ENCODE data around the gene XNDC1N. TPM values are rescaled to one million over a fixed set of nuclear protein-coding genes. Genes with fewer than 3 reads are reported as not detected.
"Not testable (repeated sequence)": the region's sequence is repeated elsewhere in the genome, so short reads cannot be mapped to it uniquely, and the experiment has no call there.

Gene XNDC1N
- total RNA-seq, 1 donor from 2014 or later, result 2.7 TPM

DNA sequence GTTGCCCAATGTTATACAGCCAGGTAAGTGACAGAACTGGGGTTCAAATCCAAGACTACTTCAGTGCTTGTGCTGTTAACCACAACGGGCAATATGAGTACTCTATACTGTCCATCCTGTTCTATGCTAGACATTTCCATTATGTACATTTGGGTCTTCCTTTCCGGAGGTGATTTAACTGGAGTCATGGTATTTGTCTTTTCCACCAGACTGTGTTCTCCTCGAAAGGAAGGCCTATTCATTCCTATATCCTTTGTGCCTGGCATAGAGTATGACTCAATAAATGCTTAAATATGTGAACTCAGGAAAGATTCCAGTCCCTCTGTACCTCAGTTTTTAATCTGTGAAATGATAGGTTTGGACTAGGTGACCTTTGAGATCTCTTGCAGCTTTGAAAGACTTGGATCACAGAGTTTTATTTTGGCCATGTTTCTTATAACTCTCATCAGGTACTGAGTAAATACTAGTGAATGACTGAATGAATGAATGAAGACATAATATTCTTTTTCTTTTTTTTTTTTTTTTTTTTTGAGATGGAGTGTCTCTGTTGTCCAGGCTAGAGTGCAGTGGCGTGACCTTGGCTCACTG, 7.0 kb upstream of the XNDC1N start:
- ATAC-seq (ENCODE audit: poor library complexity) (no peak), DNase-seq (no peak)
- intact Hi-C loops (cut with DNase I), result no loop called here

- ATAC-seq (ENCODE audit: poor library complexity) (no peak), DNase-seq (no peak)
- intact Hi-C loops (cut with DNase I), result no loop called here
Measured at GRCh38 chr11:71934213-71934612, 5.8 kb upstream of the XNDC1N start.

GRCh38 chr11:71933141-71933933, 4.9 kb upstream of the XNDC1N start:
- ATAC-seq (ENCODE audit: poor library complexity) (no peak), DNase-seq (no peak)
- intact Hi-C loops (cut with DNase I), result no loop called here

DNA sequence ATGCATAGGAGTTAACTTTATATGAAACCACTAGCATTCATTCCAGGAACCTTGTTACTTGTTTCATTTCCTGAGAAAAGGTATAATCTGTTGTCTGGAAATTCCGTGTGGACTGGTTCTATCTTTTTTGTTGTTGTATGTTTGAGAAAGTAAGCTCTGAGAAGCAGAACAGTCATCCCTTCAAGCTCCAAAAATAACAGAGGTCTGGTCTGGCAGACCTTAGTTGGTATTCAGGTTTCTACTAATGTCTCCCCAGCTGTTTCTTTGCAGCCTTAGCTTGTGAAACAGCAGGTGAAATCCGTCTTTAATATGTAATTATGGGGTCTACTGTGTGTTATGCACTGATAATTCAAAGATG, 2.8 kb upstream of the XNDC1N start:
- intact Hi-C loops (cut with DNase I), result no loop called here
- DNase-seq (no peak), ATAC-seq (ENCODE audit: poor library complexity) (no peak)

DNA sequence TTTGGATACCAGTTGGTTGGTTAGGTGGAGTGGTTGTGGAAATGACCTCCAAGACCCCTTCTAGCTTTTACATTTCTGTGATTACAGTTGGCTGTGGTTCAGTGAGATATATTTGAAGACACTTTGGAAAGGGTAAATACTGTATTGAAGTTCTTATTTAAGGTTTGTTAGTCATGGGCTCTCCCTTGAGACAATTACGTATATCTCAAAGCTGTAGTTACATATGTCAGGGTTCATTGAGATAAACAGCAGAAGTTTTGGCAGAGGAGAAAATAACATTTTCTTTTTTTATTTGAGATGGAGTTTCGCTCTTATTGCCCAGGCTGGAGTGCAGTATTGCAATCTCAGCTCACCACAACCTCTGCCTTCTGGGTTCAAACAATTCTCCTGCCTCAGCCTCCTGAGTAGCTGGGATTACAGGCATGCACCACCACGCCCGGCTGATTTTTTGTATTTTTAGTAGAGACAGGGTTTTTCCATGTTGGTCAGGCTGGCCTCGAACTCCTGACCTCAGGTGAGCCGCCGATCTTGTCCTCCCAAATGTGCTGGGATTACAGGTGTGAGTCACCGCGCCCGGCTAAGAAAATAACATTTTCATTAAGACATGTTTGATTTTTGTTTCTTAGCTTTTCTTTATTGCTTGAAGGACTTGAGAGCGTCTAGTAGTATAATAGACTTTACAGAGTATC, 2.3 kb upstream of the XNDC1N start:
- intact Hi-C loops (cut with DNase I), result no loop called here
- DNase-seq, result no peak
- ATAC-seq (ENCODE audit: poor library complexity), result no peak

DNA sequence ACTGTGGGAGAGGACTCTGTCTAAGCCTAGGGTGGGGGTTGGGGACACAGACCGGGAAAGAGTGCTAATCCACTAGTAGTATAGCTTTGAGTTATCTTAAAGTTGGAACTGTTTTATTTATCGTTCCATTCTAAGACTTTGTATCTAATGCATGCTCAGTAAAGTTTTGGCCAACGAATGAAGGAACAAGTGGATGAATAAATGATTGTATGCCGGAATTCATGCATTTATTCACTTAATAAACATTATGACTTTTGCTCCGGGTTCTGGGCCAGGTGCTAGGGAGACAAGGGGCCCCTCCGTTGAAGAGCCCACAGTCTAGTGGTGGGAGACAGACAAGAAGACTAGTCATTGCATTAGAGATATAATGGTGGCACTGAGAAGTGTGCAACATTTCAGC, 1.1 kb upstream of the XNDC1N start:
- ATAC-seq (ENCODE audit: poor library complexity) (no peak), DNase-seq (no peak)
- intact Hi-C loops (cut with DNase I), result no loop called here

- intact Hi-C loops (cut with DNase I), result no loop called here
- peak; percentile 99 for ATAC-seq (ENCODE audit: poor library complexity)
- DNase-seq, result peak; percentile 98
Measured at GRCh38 chr11:71928737-71929443, 496 bp upstream of the XNDC1N start, which contains the start of gene RNF121. Gene RNF121, plus strand, starts transcription at chr11:71929046. Its CDS starts 16 bp downstream, at chr11:71929062.

DNA sequence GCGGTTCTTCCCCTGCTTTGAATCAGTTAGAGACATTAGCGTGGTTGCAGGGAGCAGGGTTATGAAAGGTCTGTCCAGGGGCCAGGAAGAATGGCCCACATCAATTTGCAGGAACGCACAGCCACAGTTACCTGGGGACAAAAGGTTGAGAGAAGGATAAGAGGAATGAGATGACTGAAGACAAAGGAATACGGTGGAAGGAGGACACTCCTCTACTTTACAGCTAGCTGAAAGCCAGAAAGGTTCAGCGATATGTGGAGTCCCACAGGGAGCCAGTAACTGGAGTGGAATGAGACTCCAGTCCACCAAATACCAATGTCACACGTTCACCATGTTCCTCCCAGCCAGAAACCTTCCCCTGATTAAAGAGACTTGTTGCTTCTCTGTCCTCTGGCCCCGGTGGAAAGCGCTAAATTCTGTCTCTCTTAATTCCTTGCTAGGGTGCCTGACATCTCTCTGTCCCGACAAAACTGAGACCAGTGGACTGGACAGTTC, 10.7 kb downstream of the XNDC1N start:
- ATAC-seq (ENCODE audit: poor library complexity) (no peak), DNase-seq (no peak)
- intact Hi-C loops (cut with DNase I), result no loop called here

DNA sequence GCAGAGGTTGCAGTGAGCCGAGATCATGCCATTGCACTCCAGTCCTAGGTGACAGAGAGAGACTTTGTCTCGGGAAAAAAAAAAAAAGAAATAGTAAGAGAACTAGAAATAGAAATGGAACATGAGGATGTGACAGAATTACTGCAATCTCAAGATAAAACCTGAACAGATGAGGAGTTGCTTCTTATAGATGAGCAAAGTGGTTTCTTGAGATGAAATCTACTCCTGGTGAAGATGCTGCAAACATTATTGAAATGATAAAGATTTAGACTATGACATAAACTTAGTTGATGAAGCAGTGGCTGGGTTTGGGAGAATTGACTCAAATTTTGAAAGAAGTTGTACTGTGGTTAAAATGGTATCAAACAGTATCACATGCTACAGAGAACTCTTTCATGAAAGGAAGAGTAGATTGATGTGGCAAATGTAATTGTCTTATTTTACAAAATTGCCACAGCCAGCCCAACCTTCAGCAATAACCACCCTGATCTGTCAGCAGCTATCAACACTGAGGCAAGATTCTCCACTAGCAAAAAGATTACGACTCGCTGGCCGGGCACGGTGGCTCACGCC, 13.7 kb downstream of the XNDC1N start:
- intact Hi-C loops (cut with DNase I), result no loop called here
- ATAC-seq (ENCODE audit: poor library complexity) (no peak), DNase-seq (no peak)

DNA sequence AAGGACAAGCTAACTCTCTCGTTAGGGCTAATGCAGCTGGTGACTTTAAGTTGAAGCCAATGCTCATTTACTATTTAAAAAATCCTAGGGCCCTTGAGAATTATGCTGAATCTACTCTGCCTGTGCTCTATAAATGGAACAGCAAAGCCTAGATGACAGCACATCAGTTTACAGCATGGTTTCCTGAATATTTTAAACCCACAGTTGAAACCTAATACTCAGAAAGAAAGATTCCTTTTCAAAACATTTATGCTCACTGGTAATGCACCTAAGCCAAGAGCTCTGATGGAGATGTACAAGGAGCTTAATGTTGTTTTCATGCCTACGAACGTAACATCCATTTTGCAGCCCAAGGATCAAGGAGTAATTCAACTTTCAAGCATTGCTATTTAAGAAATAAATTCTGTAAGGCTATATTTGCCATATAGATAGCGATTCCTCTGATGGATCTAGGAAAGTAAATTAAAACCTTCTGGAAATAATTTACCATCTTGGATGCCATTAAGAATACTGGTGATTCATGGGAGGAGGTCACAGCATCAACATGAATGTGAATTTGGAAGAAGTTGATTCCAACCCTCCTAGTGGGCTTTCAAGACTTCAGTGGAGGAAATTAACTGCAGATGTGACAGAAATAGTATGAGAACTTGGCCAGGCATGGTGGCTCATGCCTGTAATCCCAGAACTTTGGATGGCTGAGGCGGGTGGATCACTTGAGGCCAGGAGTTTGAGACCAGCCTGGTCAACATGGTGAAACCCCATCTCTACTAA, 14.5 kb downstream of the XNDC1N start:
- ATAC-seq (ENCODE audit: poor library complexity), result no peak
- intact Hi-C loops (cut with DNase I), result no loop called here
- no peak for DNase-seq

GRCh38 chr11:71911986-71912340, 16.4 kb downstream of the XNDC1N start:
- intact Hi-C loops (cut with DNase I); ATAC-seq (ENCODE audit: poor library complexity): not testable (repeated sequence)

DNA sequence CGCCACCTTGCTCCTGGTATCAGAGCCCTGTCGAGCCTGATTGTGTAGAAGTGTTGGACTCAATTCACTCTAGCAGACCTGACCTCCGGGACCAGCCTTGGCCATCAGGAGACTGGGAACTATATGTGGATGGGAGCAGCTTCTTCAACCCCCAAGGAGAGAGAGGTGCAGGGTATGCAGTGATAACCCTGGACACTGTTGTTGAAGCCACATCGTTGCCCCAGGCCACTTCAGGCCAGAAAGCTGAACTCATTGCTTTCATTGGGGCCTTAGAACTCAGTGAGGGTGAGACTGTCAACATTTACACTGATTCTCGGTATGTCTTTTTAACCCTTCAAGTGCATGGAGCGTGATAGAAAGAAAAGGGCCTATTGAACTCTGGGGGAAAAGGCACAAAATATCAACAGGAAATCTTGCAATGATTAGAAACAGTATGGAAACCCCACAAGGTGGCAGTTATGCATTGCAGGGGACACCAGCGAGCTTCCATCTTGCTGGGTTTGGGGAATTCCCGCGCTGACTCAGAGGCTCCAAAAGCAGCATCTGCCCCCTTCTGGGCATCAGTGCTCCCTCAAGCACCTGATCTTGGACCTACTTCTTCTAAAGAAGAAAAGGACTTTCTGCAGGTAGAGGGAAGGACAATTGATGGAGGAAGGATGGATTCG, 16.9 kb downstream of the XNDC1N start:
- DNase-seq; intact Hi-C loops (cut with DNase I); ATAC-seq (ENCODE audit: poor library complexity): not testable (repeated sequence)

More at GRCh38 chr11:71911986-71912340, 16.4 kb downstream of the XNDC1N start:
- DNase-seq, result not testable (repeated sequence)

DNA sequence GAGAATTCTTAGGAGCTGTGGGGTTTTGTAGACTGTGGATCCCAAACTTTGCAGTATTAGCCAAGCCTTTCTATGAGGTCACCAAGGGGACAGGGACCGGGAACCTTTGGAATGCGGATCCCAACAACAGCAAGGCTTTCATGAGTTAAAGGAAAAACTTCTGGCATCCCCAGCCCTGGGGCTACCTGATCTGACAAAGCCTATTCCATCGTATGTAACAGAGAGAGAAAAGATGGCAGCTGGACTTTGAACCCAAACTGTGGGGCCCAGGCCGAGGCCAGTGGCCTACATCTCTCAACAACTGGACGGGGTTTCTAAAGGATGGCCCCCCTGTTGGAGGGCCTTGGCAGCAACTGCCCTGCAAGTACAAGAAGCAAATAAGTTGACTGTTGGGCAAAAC, 17.6 kb downstream of the XNDC1N start:
- ATAC-seq (ENCODE audit: poor library complexity); intact Hi-C loops (cut with DNase I); DNase-seq: not testable (repeated sequence)

DNA sequence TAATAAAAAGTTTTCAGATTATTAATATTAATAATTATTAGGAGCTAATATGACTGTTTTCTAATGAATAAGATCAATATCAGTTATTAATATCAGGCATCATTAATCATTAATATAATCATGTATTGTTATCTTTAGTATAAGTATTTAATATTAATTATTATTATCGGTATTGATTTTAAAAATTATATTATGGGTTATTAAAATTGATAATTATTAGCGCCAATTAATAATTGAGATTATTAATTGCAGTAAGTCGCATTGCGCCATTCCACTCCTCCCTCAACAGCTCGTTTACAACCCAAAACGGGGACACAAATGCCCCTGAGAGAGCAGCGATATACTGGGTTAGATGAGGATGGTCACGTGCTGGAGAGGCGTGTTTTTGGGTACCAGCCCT, 20.2 kb downstream of the XNDC1N start:
- intact Hi-C loops (cut with DNase I), result no loop called here
- no peak for ATAC-seq (ENCODE audit: poor library complexity)
- no peak for DNase-seq

GRCh38 chr11:71901137-71901536, 27.3 kb downstream of the XNDC1N start:
- ATAC-seq (ENCODE audit: poor library complexity); intact Hi-C loops (cut with DNase I); DNase-seq: not testable (repeated sequence)

DNA sequence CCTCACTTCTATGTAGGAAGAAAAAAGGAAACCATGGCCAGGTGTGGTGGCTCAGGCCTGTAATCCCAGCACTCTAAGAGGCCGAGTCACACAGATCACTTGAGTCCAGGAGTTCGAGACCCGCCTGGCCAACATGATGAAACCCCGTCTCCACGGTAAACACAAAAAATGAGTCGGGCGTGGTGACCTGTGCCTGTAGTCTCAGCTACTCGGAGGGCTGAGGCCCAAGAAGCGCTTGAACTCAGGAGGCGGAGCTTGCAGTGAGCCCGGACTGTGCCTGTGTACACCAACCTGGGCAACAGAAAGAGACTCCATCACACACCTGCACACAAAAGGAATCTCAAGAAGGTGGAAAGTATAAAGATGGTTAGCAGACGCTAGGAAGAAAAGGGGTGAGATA, 32.4 kb downstream of the XNDC1N start:
- intact Hi-C loops (cut with DNase I), result no loop called here
- no peak for ATAC-seq (ENCODE audit: poor library complexity)
- DNase-seq, result no peak

DNA sequence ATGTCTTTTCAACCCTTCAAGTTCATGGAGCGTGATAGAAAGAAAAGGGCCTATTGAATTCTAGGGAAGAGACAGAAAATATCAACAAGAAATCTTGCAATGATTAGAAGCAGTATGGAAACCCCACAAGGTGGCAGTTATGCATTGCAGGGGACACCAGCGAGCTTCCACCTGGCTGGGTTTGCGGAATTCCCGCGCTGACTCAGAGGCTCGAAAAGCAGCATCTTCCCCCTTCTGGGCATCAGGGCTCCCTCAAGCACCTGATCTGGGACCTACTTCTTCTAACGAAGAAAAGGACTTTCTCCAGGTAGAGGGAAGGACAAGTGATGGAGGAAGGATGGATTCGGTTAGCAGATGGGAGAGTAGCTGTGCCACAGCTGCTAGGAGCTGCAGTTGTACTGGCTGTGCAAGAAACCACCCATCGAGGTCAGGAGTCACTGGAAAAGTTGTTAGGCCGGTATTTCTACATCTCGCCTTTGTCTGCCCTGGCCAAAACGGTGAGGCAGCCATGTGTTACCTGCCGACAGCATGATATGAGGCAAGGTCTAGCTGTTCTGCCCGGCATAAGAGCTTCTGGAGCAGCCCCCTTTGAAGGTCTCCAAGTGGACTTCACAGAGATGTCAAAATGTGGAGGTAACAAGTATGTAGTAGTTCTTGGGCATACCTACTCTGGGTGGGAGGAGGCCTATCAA, 39.1 kb downstream of the XNDC1N start:
- ATAC-seq (ENCODE audit: poor library complexity); DNase-seq; intact Hi-C loops (cut with DNase I): not testable (repeated sequence)

Measured in Right ventricle myocardium superior (tissue), 1 donor.